NCI-H2107 (cell line): Measurements from ENCODE around the gene EFEMP2.

ENCODE experiments used
- DNase-seq: peaks from one replicate; lab custom pipeline; 2025; lab: John Stamatoyannopoulos, UW

EFEMP2 gene

DNA sequence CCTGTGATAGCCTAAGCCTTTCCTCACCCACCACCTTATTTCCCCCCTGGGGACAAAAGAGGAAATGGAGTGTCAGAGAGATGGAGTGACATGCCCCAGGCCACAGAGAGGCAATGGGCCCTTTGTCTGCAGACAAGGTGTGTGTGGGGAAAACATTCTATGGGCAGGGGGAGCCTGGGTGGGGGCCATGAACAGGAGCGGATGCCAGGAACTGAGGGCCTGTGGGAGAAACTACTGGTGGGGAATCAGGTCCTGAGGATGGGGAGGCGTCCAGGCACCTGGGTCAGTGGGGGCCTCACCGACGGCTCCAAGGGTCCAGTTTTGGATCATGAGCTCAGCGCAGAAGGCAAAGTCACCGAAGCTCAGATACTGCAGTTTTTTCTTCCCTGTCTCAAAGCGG lies 12.6 kb upstream of the EFEMP2 start:
- no peak for DNase-seq

DNA sequence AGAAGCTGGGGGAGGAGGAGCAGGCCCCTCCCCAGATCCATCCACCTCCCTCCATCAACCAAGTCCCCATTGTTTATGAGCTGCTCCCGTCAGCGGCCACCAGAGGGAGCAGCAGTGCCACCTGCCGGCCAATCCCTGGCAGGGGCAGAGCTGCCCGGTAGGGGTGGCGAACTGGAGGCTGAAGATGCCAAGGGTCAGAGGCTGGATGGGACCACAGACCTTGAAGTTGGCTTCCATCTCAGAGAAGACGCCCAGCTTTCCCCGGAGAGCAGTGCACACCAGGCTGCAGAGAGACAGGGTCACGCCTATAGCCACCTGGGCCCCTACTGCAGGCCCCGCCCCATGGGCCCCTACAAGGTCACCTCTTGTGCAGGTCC lies 12.1 kb upstream of the EFEMP2 start:
- DNase-seq = peak; percentile 59

DNA sequence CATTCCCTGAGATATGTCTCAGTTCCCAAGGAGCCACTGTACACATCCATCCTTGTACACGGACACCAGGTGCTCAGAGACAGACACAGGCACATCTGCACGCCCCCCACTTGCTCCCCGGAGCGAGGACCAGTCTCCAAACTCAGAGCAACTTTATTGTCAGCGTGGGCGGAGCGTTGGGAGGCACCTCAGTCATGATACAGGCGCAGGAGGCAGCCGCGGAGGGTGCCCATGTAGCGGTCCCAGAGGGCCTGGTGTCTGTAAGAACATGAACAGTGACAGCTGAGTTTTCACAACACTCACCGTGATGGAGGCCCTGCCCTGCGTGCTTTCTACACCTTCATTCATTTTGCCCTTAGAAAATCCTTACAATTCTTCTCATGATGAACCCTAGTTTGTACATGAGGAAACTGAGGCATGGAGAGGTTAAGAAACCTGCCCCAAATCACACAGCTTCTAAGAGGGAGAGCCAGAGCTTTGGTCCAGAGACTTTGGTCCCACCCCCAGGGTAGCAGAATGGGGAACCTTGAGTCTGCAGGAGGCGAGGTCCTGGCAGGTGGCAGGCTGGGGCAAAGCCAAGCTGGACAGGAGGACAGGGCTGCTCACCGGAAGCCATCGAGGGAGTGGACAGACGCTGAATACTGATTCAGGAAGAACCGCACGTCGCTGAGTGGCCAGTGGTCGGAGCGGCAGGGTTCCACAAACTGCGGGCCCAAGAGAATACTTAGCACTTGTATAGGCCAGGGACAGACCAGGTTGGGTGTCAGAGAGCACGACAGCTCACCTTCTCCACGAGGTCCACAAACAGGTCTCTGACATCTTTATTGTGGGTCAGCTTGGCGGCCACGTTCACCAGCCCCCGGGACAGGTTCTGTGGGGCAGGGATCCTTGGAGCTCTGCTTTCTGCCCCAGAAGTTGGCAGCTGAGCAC lies 11.5 kb upstream of the EFEMP2 start:
- no peak for DNase-seq

DNA sequence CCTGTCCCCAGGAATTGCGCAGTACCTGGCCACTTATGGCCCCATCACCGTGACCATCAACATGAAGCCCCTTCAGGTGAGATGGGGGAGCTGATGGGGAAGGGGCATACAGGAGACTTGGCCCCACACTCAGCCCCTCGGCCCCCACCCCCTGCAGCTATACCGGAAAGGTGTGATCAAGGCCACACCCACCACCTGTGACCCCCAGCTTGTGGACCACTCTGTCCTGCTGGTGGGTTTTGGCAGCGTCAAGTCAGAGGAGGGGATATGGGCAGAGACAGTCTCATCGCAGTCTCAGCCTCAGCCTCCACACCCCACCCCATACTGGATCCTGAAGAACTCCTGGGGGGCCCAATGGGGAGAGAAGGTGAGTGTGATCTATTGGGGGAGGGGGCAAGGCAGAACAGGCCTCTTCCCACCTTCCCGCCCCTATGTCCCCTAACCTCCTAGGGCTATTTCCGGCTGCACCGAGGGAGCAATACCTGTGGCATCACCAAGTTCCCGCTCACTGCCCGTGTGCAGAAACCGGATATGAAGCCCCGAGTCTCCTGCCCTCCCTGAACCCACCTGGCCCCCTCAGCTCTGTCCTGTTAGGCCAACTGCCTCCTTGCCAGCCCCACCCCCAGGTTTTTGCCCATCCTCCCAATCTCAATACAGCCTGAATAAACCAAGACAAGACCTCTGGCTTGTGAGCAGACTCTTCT lies 10.6 kb upstream of the EFEMP2 start:
- no peak for DNase-seq

DNA sequence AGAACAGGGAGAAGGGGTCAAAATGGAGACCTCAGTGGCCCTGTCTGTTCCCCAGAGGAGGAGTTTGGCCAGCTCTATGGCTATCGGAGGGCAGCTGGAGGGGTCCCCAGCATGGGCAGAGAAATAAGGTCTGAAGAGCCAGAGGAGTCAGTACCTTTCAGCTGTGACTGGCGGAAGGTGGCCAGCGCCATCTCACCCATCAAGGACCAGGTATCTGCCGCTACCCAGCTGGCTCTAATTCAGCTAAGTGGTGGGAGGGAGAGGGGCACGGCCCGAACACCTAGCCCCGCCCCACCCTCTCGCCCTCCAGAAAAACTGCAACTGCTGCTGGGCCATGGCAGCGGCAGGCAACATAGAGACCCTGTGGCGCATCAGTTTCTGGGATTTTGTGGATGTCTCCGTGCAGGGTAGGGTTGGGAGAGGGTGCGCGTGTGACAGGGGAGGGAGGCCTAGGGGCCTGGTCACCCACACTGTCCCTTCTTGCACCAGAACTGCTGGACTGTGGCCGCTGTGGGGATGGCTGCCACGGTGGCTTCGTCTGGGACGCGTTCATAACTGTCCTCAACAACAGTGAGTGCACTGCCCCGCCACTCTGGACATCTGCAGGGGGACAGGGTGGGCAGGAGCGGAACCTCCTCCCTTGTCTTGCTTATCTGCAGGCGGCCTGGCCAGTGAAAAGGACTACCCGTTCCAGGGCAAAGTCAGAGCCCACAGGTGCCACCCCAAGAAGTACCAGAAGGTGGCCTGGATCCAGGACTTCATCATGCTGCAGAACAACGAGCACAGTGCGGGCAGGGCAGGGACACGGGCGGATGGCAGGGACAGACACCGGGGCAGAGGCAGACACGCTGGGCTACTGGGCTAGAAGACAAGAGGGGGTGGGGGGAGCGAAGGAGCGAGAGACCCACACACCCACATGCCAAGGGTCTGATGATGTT lies 9.8 kb upstream of the EFEMP2 start:
- no peak for DNase-seq

DNA sequence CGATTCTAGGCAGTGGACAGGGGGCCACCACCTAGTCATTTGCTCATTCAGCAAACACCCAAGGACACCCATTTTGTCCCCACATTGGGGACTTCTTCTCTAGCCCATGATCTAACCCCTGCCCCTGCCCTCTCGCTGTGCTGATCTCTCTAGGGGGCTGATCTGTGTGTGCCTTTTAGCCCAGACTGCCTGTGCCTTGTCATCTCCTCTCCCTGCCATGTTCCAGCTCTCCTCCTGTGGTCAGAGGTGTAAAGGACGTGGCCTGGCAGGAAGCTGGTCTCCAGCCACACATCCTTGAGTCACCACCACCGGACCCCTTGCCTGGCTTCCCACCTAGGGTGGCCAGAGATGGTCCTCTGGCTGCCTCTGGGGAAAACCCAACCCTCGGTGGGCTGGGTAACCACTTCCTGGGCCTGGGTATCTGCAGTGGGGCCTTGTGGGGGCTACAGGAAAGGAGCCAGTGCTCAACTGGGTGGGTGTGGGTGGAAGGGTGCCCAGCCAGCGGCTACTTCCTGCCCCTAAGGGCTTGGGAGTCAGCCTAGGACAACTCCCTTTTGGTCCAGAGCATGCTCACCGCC lies 8.3 kb upstream of the EFEMP2 start:
- DNase-seq = no peak

DNA sequence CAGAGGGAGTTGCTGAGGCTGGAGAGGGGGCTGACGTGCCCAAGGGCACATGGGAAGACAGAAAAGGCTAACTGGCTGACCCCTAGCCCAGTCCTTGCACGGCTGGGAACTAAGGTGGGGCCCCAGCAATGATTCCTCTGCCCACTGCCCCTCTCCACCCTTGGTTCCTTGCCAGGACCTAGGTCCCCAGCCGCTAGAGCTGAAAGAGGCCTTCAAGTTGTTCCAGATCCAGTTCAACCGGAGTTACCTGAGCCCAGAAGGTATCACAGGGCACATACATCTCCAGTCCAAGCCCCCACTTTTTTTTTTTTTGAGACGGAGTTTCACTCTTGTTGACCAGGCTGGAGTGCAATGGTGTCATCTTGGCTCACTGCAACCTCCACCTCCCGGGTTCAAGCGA lies 7.4 kb upstream of the EFEMP2 start:
- no peak for DNase-seq

DNA sequence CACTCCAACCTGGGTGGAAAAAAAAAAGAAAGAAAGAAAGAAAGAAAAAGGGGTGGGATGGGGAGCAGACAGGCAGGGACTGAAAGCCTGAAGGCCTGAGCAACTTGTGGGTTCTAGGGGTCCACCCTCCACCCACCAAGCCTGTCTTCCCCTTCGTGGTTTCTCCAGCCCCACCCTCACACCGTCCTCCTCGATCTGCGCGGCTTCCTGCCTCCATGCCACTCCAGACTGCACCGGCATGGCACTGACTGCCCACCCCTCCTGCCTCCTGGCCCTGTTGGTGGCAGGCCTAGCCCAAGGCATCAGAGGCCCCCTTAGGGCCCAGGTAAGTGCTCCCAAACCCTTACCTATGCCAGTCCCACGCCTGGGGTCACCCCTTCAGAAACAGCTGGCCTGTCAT lies 7.0 kb upstream of the EFEMP2 start, which contains the start of gene CTSW:
Gene CTSW (plus strand): TSS at position 221 of the 400 bp plus-strand sequence. CDS start 18 bp downstream, at position 239.
- no peak for DNase-seq

DNA sequence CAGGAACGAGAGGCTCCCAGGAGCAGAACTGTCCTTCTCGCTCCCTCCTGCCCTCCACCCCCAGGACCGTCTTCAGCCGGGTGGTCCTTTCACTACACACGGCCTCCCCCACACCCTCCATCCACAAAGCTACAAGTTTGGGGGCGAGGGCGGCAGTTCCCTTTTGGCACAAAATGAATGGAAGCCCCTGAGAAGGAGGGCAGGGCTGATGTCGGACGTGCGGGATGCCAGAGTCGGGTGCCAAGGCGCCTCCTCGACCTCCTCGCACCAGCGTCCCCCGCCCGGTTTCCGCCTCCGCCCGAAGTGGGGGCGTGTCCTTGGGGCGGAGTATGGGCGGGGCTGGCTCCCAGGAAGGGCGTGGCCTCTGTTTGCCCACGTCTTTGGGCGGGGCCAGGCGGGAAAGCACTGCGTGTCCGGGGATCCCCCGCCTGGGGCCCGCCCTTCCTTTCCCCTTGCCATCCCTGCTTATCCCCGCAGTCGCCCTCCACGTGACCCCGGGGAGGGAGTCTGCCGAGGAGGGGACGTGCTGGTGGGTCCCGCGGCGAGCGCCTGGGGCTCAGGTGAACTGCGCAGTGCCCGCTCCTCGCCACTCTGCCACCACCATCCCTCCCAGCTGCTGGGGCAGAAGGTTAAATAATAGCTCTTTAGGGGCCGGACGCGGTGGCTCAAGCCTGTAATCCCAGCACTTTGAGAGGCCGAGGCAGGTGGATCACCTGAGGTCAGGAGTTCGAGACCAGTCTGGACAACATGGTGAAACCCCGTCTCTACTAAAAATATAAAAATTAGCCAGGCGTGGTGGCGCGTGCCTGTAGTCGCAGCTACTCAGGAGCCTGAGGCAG lies 937 bp upstream of the EFEMP2 start:
- DNase-seq = peak; percentile 63

DNA sequence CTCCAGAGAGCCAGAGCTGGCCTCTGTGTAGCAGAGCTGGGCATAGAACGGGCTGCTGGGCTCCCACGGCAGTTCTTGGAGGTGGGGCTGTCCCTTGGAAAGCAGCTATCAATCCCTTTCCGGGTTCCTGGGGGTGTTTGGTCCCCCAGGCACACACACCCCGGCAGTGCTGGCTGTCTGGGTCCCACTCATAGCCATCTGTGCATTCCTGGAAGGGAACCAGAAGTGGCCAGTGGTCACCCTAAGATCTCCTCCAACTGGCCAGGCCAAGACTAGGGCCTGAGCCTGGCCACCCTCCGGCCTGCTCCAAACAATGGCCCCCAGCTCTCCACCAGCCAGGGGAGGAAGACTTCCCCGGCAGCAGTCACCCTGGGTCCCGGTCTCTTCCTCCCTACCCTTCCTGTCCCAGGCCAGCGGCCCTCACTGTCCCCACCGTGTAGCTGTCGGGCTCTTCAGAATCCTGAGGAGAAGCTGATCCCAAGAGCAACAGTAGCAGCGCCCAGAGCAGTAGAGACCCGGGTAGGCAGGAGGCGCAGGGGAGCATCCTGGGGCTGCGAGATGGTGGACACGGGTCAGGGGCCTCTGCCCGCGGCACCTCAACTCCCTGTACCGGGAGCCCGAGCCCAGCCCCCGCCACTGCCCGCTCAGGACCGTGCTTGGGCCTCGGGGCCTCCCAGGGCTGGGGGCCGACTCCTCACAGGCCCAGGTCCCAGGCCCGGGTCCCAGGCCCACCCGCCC lies 620 bp downstream of the EFEMP2 start:
- DNase-seq = no peak

DNA sequence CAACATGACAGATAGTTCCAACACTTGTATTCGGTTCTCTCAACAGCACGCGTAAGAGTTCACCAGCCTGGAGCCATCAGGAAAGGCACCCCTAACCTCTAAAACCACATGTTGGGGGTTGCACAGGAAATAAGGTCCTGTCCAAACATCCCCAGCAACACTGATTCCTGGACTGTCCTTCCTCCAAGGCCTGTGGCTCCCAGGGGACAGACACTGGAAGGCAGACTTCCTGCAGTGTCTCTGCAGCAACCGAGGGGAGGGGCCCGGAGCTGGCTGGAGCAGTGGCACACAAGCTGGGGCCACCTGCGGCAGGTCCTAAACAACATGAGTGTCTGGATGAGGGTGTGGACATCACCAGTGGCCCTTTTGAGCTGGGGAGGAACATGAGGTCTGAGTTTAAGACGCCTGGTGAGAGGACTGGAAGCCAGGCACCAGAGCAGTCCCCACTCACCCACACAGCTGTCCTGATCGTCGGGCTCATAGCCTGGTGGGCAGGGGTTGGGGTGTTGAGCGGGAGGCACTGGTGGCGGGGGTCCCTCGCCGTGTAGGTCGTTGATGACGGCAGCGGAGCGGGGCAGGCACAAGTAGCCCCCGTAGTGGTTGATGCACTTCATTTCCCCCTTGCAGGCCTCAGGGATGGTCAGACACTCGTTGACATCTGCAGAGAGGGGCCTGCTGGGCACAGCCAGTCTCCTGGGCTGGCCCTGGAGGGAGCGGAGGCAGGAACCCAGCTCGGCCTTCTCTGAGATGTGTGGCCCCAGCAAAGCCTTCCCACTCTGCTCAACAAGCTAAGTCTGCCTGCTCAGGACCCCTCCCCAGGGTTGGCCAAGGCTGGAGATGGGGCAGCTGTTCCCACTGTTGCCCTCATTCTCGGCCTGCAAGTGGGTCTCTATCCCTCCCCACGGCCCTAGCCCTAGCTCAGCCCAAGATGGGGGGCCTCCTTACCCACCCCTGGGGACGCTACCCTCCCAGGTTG lies 1.6 kb downstream of the EFEMP2 start:
- no peak for DNase-seq

DNA sequence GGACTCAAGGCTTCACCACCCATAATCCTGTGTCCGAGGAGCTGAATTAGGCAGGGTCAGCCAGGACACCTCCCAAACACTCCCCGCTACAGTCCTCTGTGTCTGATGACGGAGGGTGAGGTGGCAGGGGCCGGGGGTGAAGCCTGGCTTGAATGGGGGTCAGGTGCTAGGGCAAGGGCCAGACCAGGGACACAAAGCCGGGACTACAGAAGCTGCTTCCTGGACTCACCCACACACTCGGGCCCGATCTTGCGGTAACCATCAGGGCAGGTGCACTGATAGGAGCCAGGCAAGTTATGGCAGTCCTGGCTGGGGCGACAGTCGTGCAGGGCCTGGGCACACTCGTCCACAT lies 2.3 kb downstream of the EFEMP2 start:
- DNase-seq = no peak

DNA sequence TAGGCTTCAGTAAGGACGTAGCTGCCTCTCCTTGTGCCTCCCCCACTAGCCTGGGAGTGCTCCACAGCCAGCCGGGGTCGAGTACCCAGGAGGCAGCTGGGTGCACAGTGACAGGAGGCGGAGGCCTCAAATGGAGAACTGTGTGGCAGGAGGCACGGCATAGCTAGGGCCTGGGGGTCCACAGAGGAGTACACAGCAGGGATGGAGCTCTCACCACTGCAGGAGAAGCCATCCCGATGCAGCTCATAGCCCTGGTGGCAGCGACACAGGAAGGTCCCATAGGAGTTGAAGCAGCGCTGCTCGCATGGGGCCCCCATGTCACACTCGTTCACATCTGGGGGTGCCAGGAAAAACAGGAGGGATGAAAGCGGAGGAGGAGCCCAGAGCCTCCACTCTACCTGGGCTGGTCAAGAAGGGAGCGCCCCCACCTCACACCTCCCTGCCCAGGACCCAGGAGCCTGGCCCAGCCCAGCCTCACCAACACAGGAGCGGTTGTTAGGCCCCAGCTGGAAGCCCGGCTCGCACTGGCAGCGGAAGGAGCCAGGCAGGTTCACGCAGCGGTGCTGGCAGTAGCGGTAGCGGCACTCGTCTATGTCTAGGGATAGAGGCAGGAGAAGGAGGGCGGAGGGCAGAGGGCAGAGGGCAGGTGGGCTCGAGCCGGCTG lies 2.8 kb downstream of the EFEMP2 start:
- no peak for DNase-seq

DNA sequence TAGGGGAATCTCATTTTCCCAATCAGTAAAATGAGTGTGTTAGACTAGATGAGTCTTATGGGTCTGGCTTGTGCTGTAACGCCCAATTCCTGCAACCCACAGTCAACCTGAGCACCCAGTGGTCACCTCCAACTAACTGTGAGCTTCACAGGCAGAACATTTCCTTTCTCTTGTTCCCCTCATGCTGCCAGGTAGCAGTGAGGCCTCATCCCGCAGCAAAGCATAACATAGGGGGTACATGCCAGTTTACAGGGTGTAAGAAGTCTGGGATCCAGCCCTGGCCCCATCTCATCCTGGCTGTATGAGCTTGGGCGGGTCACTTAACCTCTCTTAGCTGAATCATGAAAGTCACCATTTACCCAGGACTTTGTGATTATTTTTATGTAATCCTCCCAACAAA lies 3.7 kb downstream of the EFEMP2 start:
- no peak for DNase-seq

DNA sequence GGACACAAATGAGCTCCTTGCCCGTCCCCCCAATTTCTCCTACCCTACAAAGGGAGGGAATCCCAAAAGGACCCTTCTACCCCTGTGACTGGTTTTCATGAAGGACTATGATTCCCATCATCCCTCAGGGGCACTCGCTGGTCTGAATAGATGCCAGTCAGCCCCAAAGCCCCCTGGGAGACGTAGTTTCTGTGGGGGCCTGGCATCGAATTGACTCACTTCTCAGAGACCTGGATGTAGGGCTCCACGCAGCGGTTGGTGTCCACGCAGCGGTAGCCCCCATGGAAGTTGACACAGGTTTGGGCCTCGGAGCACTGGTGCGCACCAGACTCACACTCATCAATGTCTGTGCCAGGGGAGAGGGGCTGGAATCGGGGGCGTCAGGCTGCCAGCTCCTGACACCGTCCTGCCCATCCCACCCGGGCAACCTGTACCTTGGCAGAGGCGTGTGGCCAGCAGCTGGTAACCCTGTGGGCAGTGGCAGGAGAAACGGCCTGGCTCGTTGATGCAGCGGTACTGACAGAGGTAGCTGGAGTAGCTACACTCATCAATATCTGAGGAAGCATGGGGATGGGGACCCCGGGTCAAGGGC lies 4.4 kb downstream of the EFEMP2 start:
- DNase-seq = no peak

DNA sequence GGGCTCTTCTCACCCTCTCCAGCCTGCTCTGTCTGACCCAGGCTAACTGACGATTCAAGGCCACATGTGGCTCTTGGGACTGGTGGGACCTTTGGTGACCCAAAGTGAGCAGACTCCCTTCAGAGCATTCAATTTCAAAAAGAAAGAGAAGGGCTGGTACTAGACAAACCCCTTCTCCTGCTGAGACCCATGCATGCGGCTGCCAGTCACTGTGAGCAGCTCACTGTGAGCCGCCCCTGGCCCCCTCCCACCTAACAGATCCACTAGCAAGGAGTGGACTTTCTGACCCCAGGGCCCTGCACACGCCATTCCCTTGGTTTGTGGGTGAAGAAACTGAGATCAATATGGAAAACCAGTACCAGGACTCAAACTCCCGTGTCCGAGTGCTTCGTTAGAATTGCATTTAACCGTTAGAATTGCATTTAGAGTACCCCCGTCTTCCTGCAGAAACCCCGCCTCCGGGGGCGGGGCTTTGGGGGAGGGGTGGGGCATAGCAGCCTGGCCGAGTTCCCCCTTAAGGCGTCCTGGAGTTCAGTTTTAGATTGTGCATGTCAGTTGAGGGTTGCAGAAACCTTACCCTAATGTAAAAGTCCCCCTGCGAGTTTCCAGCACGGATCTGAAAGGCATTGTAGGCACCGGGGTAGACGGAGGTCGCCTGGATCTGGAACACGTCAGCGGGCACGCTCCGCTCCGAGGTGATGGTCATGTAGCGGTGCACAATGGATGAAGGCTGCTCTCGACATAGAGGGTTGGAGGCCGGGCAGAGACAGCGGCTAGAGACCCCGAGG lies 5.1 kb downstream of the EFEMP2 start:
- no peak for DNase-seq
